H1 (cell line): Measurements from ENCODE around the gene DBH. TPM values are rescaled to one million over a fixed set of nuclear protein-coding genes. Genes with fewer than 3 reads are reported as not detected.

ENCODE experiments used
- EZH2 ChIP-seq: fragments of 200-600 bp; sonication (generic); IDR thresholded peaks from 2 replicates; pipeline ENCODE4 v1.7.1; 2012; ENCODE audit warnings: low read depth, mild to moderate bottlenecking, moderate library complexity, low read length, inconsistent platforms; ENCODE audit not compliant: severe bottlenecking
- SP2 ChIP-seq: IDR thresholded peaks from 2 replicates; pipeline ENCODE4 v1.6.1; 2012; ENCODE audit warnings: mild to moderate bottlenecking, low read length, inconsistent platforms
- polyA plus RNA-seq, 7 experiments: library from polyadenylated mRNA; depleted of rRNA in 3 of 7; stranded (reverse) in 5 of 7; unstranded in 2 of 7; fragments of >200 nt in 5 of 7; fragments of 200-250 nt in 2 of 7; gene quantifications; 1 replicate in 5 of 7; 2 replicates in 1 of 7; 4 replicates in 1 of 7; pipeline versions ENCODE4 v1.2.1 to v1.2.3, GENCODE V29; 2011 to 2013; ENCODE audit warnings: missing spikeins in 2 of 7, mixed read lengths in 2 of 7
- total RNA-seq: library from RNA; stranded (reverse); fragmentation: NEBNext Ultra II Directional; extraction: Animal tissue kit (Norgen Biotek cat#: 25700); gene quantifications from 2 replicates; pipeline ENCODE4 v1.2.1, GENCODE V29; 2021
- TF ChIP-seq, protein P1 (sequence below): IDR thresholded peaks from 2 replicates; pipeline ENCODE4 v1.6.1; 2011; ENCODE audit warnings: low read depth, mild to moderate bottlenecking, low read length; ENCODE audit not compliant: insufficient read depth

The DBH gene
- total and polyA plus RNA-seq, 2 of the 8 experiments (the other 6 are each of a cell fraction or from before 2014, with no cell fraction given), result 0.18 TPM; not detected in 1

DNA sequence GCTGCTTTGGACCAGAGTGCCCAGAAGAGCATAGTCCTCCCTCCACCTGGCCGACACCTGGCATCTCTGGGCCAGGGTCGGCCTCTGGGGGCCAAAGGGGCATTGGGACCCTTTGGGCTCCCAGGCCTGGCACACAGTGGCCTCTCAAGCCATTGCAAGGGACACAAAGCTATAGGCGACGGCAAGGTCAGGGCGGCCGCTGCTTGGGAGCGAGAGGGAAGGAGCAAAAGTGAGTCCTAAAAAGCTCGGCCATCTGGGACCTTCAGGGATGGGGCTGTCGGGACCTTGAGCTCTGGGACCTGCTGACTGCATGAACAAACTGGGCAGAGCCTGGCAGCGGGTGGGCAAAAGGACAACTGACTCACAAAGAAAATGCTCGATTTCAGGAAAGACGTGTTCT, 13.9 kb downstream of the DBH start (continued):
- TF ChIP-seq EZH2, result no peak
- TF ChIP-seq, protein P1, sequence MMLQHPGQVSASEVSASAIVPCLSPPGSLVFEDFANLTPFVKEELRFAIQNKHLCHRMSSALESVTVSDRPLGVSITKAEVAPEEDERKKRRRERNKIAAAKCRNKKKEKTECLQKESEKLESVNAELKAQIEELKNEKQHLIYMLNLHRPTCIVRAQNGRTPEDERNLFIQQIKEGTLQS, result no peak
- no peak for TF ChIP-seq SP2
